NCI-H446 (cell line): Measurements from ENCODE around the gene ARHGAP26.

Source experiments
- DNase-seq, 2 experiments: peaks; one replicate each; lab custom pipeline; 2025; lab: John Stamatoyannopoulos, UW

ARHGAP26 gene

GRCh38 chr5:143063175-143063970, 293.2 kb downstream of the ARHGAP26 start:
- DNase-seq: peak in 1 of 2 experiments; percentile 7

DNA sequence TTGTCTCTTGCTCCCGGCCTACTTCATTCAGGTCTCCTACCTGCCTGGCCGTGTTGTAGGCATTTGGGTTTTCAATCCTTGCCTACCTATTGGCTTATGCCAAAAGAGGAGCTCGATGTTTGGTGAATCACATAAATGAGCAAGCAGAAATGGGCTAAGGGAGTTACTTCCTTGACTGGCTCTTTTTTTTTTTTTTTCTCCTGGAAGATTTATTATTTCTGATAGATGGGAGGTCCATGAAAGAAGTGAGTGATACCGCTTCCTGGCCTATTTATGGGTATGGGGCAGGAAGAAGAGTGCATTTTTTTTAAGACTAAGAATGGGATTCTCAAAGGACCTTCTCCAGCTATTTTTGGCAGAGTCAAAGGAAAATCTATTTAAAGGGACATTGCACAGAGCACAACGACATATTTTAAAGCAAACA, 294.1 kb downstream of the ARHGAP26 start:
- DNase-seq: no peak

DNA sequence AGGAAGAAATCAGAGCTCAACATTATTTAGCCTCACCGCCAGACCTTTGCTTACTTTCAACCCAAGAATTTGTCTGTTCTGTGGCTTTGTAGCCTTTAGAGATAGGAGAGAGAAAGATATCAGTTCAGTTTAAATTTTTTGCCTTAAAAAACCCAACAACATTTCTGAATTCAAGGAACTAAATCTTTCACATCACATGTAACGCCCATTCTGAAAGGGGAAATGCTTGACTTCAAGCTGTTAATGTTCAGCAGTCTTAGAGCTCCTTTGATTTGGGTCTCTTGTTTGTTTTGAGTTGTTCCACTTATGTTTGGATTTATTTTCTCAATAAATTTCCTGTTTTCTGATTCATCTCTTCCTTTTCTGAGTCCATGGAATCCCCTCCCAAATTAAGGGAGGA, 294.5 kb downstream of the ARHGAP26 start:
- DNase-seq: no peak

GRCh38 chr5:143065185-143065965, 295.2 kb downstream of the ARHGAP26 start:
- DNase-seq: no peak

GRCh38 chr5:143065996-143066522, 295.9 kb downstream of the ARHGAP26 start:
- no peak for DNase-seq

- DNase-seq: peak in 1 of 2 experiments; percentile 7
Observed at GRCh38 chr5:143066556-143067281, 296.5 kb downstream of the ARHGAP26 start.

DNA sequence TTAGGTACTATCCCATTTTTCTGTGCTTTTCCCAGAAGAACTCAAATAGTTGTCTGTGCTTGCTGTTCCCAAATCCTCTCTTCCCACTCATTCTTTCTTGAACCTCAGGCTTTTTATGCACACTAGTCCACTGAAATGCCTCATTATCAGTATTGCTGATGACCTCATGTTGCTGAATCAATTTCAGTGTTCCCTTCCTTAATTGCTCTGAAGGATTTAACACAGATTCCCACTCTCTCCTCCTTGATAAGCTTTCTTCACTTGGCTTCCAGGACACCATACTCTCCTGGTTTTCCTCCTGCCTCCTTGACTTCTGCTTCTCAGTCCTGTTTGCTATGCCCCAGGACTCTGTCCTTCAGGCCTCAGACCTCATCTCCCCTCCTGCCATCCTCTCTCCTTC, 298.5 kb downstream of the ARHGAP26 start:
- no peak for DNase-seq

DNA sequence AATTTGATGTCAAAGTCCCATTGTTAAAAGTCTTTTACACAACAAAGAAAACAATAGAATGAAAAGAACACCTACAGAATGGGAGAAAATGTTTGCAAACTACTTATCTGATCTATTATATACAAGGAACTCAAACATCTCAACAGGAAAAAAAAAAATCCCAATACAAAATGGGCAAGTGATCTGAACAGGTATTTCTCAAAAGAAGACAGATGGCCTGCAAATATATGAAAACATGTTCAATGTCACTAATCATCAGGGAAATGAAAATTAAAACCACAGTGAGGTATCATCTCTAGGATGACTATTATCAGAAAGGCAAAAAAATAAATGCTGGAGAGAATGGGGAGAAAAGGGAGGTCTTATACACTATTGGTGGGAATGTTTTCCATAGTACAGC, 301.8 kb downstream of the ARHGAP26 start:
- no peak for DNase-seq

DNA sequence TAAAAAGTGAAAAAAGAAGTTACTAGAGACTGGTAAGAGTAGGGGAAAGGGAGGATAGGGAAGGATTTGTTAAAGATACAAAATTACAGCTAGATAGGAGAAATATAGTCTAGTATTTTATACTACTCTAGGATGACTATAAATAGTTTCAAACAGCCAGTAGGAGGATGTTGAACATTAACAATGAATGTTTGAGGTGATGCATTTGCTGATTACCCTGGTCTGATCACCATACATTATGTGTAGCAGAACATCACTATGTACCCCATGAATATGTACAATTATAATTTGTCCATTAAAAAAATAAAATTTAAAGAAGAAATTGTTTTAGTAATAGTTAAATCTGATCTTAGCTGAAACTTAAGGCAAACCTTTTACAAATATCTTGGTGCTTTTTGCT, 302.6 kb downstream of the ARHGAP26 start:
- no peak for DNase-seq

DNA sequence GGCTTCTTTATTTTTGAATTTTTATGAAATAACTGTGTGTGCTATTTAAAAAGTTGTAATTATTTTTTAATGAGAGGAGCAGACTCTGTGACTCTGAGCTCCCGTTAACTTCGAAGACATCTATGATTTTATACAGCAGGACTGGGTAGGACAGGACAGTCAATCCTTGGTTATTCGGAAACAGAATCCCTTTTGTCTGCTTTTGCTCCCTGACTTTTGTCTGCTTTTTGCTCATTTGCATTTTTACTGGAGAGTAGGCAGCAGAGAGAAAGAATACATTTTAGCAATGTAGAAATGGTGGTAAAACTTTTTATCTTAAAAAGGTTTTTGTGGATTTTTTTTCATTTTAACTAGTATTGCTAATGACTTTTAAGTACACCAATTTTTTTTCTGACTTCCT, 303.6 kb downstream of the ARHGAP26 start:
- no peak for DNase-seq

DNA sequence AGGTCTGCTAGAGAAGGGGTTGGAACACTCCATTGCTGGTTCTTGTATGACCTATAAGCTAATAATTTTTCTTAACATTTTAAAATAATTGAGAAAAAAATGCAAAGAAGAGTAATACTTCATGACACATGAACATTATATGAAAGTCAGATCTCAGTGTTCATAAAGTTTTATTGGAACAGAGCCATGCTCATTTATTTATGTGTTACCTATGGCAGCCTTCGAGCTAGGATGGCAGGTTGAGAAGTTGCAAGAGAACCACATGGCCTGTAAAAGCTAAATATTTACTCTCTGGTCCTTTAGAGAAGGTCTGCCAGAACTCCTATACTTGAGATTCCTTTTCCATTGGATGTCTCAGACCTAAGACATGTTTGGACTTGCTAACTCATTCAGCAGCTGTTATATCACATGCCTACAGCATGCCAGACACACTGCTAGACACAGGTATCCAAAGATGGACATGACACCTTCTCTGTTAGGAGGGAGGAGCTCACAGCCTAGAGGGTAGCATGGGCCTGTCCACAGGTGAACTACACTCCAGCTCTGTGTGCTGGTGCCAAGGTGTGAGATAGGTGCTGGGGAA, 304.3 kb downstream of the ARHGAP26 start:
- peak in 1 of 2 experiments; percentile 39 for DNase-seq

DNA sequence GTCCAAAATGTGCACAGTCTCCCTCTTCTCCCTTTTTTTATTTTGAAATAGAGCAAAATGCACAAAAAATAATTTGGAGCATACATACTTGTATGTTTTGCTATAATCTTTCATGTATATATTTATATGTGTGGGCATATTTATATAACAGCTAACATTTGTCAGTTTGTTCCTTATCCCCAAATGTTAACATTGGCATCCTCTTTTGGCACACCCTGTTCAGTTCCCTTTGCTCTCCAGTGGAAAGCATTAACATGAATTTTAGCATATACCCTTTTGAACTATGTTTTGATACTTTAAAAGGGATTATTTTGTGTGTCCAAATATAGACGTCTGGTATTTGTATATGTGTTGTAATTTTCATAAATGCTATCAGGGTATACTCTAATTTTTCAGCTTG, 306.2 kb downstream of the ARHGAP26 start:
- no peak for DNase-seq

- DNase-seq: no peak
Observed at GRCh38 chr5:143077453-143078103, 307.4 kb downstream of the ARHGAP26 start.

DNA sequence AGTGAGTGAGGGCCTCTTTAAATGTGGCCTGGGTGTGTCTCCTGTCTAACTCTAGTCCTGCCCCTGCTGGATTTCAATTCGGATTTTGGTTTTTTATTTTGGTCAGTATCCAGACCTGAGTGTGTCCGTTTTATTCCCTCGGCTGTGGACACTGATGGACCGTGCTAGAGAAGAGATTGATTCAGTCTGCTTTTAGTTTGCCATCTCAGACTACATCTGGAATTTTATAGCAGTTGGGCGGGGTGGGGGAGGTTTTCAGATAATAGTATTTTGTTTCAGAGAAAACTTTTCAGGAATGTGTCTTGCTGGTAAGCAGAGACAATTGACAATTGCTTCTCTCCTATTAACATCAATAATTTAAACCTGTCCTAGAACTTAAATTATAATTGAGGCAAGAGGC, 308.1 kb downstream of the ARHGAP26 start:
- DNase-seq: no peak

DNA sequence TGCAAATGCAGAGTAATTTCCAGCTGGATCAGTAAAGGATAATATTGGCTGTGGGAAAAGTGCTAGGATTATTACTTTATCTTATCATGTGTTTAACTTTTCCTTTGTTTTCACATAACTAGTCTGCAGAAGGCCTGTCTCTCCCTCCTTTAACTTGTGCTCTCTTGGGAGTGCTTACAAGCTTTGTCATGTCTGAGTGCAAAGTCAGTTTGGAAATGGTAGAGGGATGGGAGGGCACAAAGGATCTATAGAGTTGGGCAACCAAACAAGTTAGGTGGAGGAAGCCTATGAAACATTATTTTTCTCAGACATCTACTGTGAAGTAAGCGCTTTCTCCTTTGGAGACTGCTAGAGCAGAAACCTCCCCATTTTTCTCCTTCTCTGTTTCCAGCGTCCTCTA, 308.8 kb downstream of the ARHGAP26 start:
- DNase-seq: no peak

- DNase-seq: no peak
Observed at GRCh38 chr5:143080407-143080806, 310.2 kb downstream of the ARHGAP26 start.

GRCh38 chr5:143080982-143081381, 310.8 kb downstream of the ARHGAP26 start:
- DNase-seq: no peak

DNA sequence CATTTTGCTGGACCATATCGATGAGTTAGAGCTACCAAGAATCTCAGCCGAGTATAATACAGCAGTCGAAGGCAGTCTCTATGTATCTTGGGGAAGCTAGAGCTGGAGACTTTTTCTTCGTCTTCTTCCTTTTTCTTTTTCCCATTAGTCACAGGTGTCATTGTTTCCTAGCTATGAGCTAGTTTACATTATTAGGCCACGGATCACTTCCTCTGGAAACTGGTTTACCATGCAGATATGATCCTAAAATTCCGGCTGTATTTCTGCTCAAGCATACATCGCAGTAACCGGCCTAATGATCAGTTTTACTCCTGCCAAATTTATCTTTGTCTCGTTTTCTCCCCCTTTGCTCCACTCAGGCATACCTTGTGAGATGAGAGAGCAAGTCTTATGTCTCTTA, 312.8 kb downstream of the ARHGAP26 start:
- DNase-seq: no peak

DNA sequence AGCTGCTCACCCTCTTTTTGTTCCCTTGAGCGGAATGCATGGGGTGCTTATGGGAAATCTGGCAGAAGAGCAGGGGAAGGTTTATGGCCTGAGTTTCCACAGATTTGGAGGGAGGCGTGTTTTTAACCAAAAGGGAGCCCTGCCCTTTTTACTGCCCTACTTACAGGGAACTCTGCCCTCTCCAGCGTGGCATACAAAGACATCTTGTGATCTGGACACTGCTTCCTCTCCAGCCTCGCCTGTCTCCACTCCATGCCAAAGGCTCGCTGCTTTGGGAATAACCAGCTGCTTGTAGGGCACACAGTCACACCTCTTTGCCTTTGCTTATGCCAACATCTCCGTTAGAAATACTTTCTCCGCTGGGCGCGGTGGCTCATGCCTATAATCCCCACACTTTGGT, 314.2 kb downstream of the ARHGAP26 start:
- DNase-seq: no peak

GRCh38 chr5:143085319-143085917, 315.2 kb downstream of the ARHGAP26 start:
- DNase-seq: peak; percentile 59 to 93

DNA sequence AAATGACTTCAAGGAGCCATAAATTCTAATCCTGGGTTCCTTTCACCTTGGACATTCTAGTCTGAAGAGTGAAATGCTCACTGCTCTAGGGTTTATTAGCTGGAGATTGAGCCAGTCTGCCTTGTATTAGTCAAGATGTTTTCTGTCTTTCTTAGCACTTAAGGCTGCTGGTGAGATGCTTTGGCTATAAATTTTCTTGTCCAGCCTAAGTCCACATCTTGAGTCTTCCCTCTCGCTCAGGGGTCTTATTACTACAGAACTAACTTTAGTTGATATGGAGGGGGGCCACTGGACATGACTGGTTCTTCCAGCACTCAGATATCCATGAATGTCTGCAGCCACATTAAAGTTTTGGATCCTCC, 316.4 kb downstream of the ARHGAP26 start:
- DNase-seq: no peak
